Activated CD8-positive, alpha-beta memory T cell treated with anti-CD3 and anti-CD28 coated beads, Interleukin-2, amount 10 ng/mL, durations not matched to agents 7 days and 5 days (primary cell): ENCODE measurements around the gene RASA4B. TPM values are rescaled to one million over a fixed set of nuclear protein-coding genes. Genes with fewer than 3 reads are reported as not detected.
A peak's percentile ranks its signal among the peaks of the same experiment; 100 is the strongest.
"Not testable (repeated sequence)": the region's sequence is repeated elsewhere in the genome, so short reads cannot be mapped to it uniquely, and the experiment has no call there.

Experiments
- ATAC-seq: fragments of 150-1000 bp; cut with Tn5 transposase; one replicate; pipeline ENCODE4 v1.10.0; 2021; ENCODE audit warnings: moderate library complexity
- CTCF ChIA-PET: fragments of 350-600 bp; sonication (Branson Sonifier 250); formaldehyde crosslinking; loops from one replicate; lab custom pipeline; 2021; ENCODE audit warnings: antibody characterized with exemption; lab: Charles Lee
- DNase-seq: peaks from one replicate; pipeline ENCODE4 v3.0.0-alpha.2; 2020
- H3K27ac Mint-ChIP-seq: one replicate; pipeline ENCODE4 v1.8.0; 2021; ENCODE audit warnings: mild to moderate bottlenecking, mixed read lengths
- H3K27me3 Mint-ChIP-seq: one replicate; pipeline ENCODE4 v1.8.0; 2021; ENCODE audit warnings: mixed read lengths
- H3K36me3 Mint-ChIP-seq: one replicate; pipeline ENCODE4 v1.8.0; 2021; ENCODE audit warnings: mild to moderate bottlenecking, mixed read lengths
- H3K4me1 Mint-ChIP-seq: one replicate; pipeline ENCODE4 v1.8.0; 2021; ENCODE audit warnings: mixed read lengths
- H3K4me3 Mint-ChIP-seq: one replicate; pipeline ENCODE4 v1.8.0; 2021; ENCODE audit warnings: mild to moderate bottlenecking, moderate library complexity, mixed read lengths
- H3K9me3 Mint-ChIP-seq: one replicate; pipeline ENCODE4 v1.8.0; 2022; ENCODE audit warnings: low read depth, mixed read lengths
- total RNA-seq, 2 experiments: library from RNA; stranded (reverse); gene quantifications; one replicate each; pipeline ENCODE4 v1.2.3, GENCODE V29; 2021

RASA4B gene
- total RNA-seq, 2 experiments from 2014 or later: 14.8 to 16.7 TPM

GRCh38 chr7:102474116-102474515, 43.5 kb downstream of the RASA4B start:
- peak; percentile 25 for DNase-seq
- CTCF ChIA-PET: not testable (repeated sequence)

GRCh38 chr7:102473271-102473991, 44.1 kb downstream of the RASA4B start:
- CTCF ChIA-PET: no interaction called here

More at GRCh38 chr7:102474116-102474515, 43.5 kb downstream of the RASA4B start:
- not testable (repeated sequence) for H3K36me3 Mint-ChIP-seq, ATAC-seq, H3K9me3 Mint-ChIP-seq, H3K27ac Mint-ChIP-seq, H3K4me1 Mint-ChIP-seq, H3K4me3 Mint-ChIP-seq, H3K27me3 Mint-ChIP-seq

GRCh38 chr7:102472126-102473041, 45.2 kb downstream of the RASA4B start:
- no peaks in the 10 kb centered on the region for H3K9me3 Mint-ChIP-seq
- no peak for ATAC-seq
- no peaks in the 10 kb centered on the region for H3K4me1 Mint-ChIP-seq
- no peak for DNase-seq
- no peak overlapping the region for H3K27ac Mint-ChIP-seq
- H3K27me3 Mint-ChIP-seq: no peaks in the 10 kb centered on the region
- CTCF ChIA-PET: interaction anchor here (0.9 kb wide), 1 partner anchor 20 kb away, joined by 3 read pairs; no protein-coding TSS in a partner anchor
- H3K4me3 Mint-ChIP-seq: no peak overlapping the region
- no peaks in the 10 kb centered on the region for H3K36me3 Mint-ChIP-seq

More at GRCh38 chr7:102473271-102473991, 44.1 kb downstream of the RASA4B start:
- H3K27ac Mint-ChIP-seq: no peak overlapping the region
- H3K4me3 Mint-ChIP-seq: no peak overlapping the region
- DNase-seq: peak; percentile 39
- no peaks in the 10 kb centered on the region for H3K9me3 Mint-ChIP-seq
- no peaks in the 10 kb centered on the region for H3K36me3 Mint-ChIP-seq
- no peaks in the 10 kb centered on the region for H3K27me3 Mint-ChIP-seq
- no peaks in the 10 kb centered on the region for H3K4me1 Mint-ChIP-seq
- no peak for ATAC-seq

- CTCF ChIA-PET: interaction anchor here (0.9 to 1.8 kb wide), 2 partner anchors 19 to 21 kb away, joined by 3 read pairs; no protein-coding TSS in a partner anchor
- no peak for DNase-seq
- Mint-ChIP-seq H3K36me3 (no peaks in the 10 kb centered on the region), H3K27me3 (no peaks in the 10 kb centered on the region), H3K9me3 (no peaks in the 10 kb centered on the region), H3K4me1 (peaks cover 1% of the 10 kb centered on the region), H3K4me3 (no peak overlapping the region), H3K27ac (no peak overlapping the region)
- ATAC-seq: no peak
These were observed 45.8 kb downstream of the RASA4B start for GRCh38 chr7:102471791-102472125.

GRCh38 chr7:102469972-102470825, 47.4 kb downstream of the RASA4B start:
- CTCF ChIA-PET: interaction anchor here (1.8 kb wide), 1 partner anchor 20 kb away, joined by 3 read pairs; no protein-coding TSS in a partner anchor
- no peak overlapping the region for H3K27ac Mint-ChIP-seq
- no peak overlapping the region for H3K4me3 Mint-ChIP-seq

GRCh38 chr7:102469351-102469971, 48.1 kb downstream of the RASA4B start:
- H3K9me3 Mint-ChIP-seq: no peaks in the 10 kb centered on the region
- H3K27me3 Mint-ChIP-seq: no peaks in the 10 kb centered on the region
- no peaks in the 10 kb centered on the region for H3K36me3 Mint-ChIP-seq
- no peak overlapping the region for H3K4me3 Mint-ChIP-seq
- DNase-seq (no peak), ATAC-seq (no peak)
- no peak overlapping the region for H3K27ac Mint-ChIP-seq
- CTCF ChIA-PET: no interaction called here
- peaks cover 11% of the 10 kb centered on the region for H3K4me1 Mint-ChIP-seq

More at GRCh38 chr7:102469972-102470825, 47.4 kb downstream of the RASA4B start:
- Mint-ChIP-seq H3K27me3 (no peaks in the 10 kb centered on the region), H3K36me3 (no peaks in the 10 kb centered on the region), H3K4me1 (peaks cover 11% of the 10 kb centered on the region), H3K9me3 (no peaks in the 10 kb centered on the region)
- DNase-seq: no peak
- ATAC-seq: no peak

- Mint-ChIP-seq H3K4me3 (no peak overlapping the region), H3K4me1 (peaks cover 17% of the 10 kb centered on the region), H3K9me3 (no peaks in the 10 kb centered on the region), H3K27me3 (no peaks in the 10 kb centered on the region), H3K36me3 (no peaks in the 10 kb centered on the region), H3K27ac (no peak overlapping the region)
- DNase-seq (no peak), ATAC-seq (no peak)
- CTCF ChIA-PET: interaction anchor here (1.6 kb wide), 1 partner anchor 61 kb away, joined by 6 read pairs; no protein-coding TSS in a partner anchor
These were observed 48.9 kb downstream of the RASA4B start for GRCh38 chr7:102468478-102469350.

- H3K27ac Mint-ChIP-seq: no peak overlapping the region
- no peaks in the 10 kb centered on the region for H3K9me3 Mint-ChIP-seq
- no peaks in the 10 kb centered on the region for H3K27me3 Mint-ChIP-seq
- ATAC-seq (no peak), DNase-seq (no peak)
- H3K4me1 Mint-ChIP-seq: peaks cover 19% of the 10 kb centered on the region
- no peaks in the 10 kb centered on the region for H3K36me3 Mint-ChIP-seq
- no peak overlapping the region for H3K4me3 Mint-ChIP-seq
- CTCF ChIA-PET: interaction anchor here (0.7 to 3.1 kb wide), 8 partner anchors 35 to 200 kb away, joined by 3 to 19 read pairs (median 3); partner anchors contain the start of gene ORAI2
These were observed 49.7 kb downstream of the RASA4B start for GRCh38 chr7:102467581-102468477.

- Mint-ChIP-seq H3K9me3 (no peaks in the 10 kb centered on the region), H3K27me3 (no peaks in the 10 kb centered on the region), H3K36me3 (no peaks in the 10 kb centered on the region), H3K27ac (no peak overlapping the region), H3K4me1 (peaks cover 23% of the 10 kb centered on the region), H3K4me3 (peak overlapping the region; percentile 88)
- DNase-seq: no peak
- CTCF ChIA-PET: interaction anchor here (1.0 to 3.1 kb wide), 3 partner anchors 36 to 61 kb away, joined by 3 to 19 read pairs (median 4); no protein-coding TSS in a partner anchor
- no peak for ATAC-seq
These were observed 51.5 kb downstream of the RASA4B start for GRCh38 chr7:102466097-102466496.

- Mint-ChIP-seq H3K9me3 (no peaks in the 10 kb centered on the region), H3K27ac (peak within 1 kb of the TSS; percentile 85), H3K4me3 (peak within 1 kb of the TSS; percentile 88), H3K36me3 (no peaks in the 10 kb centered on the region), H3K4me1 (peaks cover 23% of the 10 kb centered on the region), H3K27me3 (no peaks in the 10 kb centered on the region)
- peak; percentile 94 for DNase-seq
- CTCF ChIA-PET: interaction anchor here (0.8 to 3.1 kb wide), 9 partner anchors 15 to 60 kb away, joined by 3 to 19 read pairs (median 4); no protein-coding TSS in a partner anchor
- peak; percentile 96 for ATAC-seq
These were observed 52.8 kb downstream of the RASA4B start, which contains the start of the genes ALKBH4 and LRWD1 for GRCh38 chr7:102464577-102465280. TSS of gene ALKBH4 (minus strand) at chr7:102464863. CDS start at chr7:102464836, 27 bp downstream. TSS of gene LRWD1 (plus strand) at chr7:102464984. CDS start at chr7:102465081, 97 bp downstream.
